A673 (cell line): ENCODE measurements around the gene RSBN1. TPM values are rescaled to one million over a fixed set of nuclear protein-coding genes. Genes with fewer than 3 reads are reported as not detected.
A peak's percentile ranks its signal among the peaks of the same experiment; 100 is the strongest.

Source experiments
- BruUV-seq: library from RNA; stranded (reverse); fragments of 400-500 nt; replicated peaks from 2 replicates; lab custom pipeline; 2021; lab: Mats Ljungman, UMichigan
- CTCF ChIA-PET: fragments of 300-600 bp; sonication (Branson Sonifier 250); formaldehyde crosslinking; loops from one replicate; lab custom pipeline; 2022; ENCODE audit warnings: antibody characterized with exemption; lab: Charles Lee
- POLR2A ChIA-PET: fragments of 300-600 bp; sonication (Branson Sonifier 250); formaldehyde crosslinking; loops from one replicate; lab custom pipeline; 2022; ENCODE audit warnings: antibody characterized with exemption; ENCODE audit not compliant: low non-redundant PET; lab: Charles Lee
- DNase-seq: peaks from one replicate; pipeline ENCODE4 v3.0.0-alpha.2; 2015; ENCODE audit warnings: low spot score
- H3K27ac ChIP-seq: fragments of 200-600 bp; sonication (generic); 2 replicates; pipeline ENCODE4 v1.5.1; 2016; ENCODE audit warnings: mixed run types, low read depth, mild to moderate bottlenecking, mixed read lengths, antibody characterized with exemption, low read length; ENCODE audit not compliant: poor library complexity, severe bottlenecking
- H3K27me3 ChIP-seq: fragments of 200-600 bp; sonication (generic); replicated peaks from 2 replicates; pipeline ENCODE4 v1.6.1; 2017; ENCODE audit warnings: mixed run types, low read depth, mild to moderate bottlenecking, mixed read lengths, antibody characterized with exemption, low read length; ENCODE audit not compliant: insufficient read depth, poor library complexity
- H3K36me3 ChIP-seq: fragments of 200-600 bp; sonication (generic); 2 replicates; pipeline ENCODE4 v1.6.1; 2016; ENCODE audit warnings: mixed run types, mild to moderate bottlenecking, mixed read lengths, antibody characterized with exemption, low read length; ENCODE audit not compliant: insufficient read depth, poor library complexity, severe bottlenecking
- H3K4me1 ChIP-seq: fragments of 200-600 bp; sonication (generic); 2 replicates; pipeline ENCODE4 v1.6.1; 2017; ENCODE audit warnings: mixed run types, mild to moderate bottlenecking, mixed read lengths, antibody characterized with exemption, low read length; ENCODE audit not compliant: insufficient read depth, poor library complexity, severe bottlenecking
- H3K4me3 ChIP-seq: fragments of 200-600 bp; sonication (generic); 2 replicates; pipeline ENCODE4 v1.5.1; 2016; ENCODE audit warnings: low read depth, mixed run types, mild to moderate bottlenecking, mixed read lengths, low read length; ENCODE audit not compliant: poor library complexity, severe bottlenecking
- H3K9me3 ChIP-seq: fragments of 200-600 bp; sonication (generic); 2 replicates; pipeline ENCODE4 v1.6.1; 2016; ENCODE audit warnings: mixed run types, low read depth, mild to moderate bottlenecking, mixed read lengths, antibody characterized with exemption, low read length; ENCODE audit not compliant: poor library complexity, severe bottlenecking
- CTCF ChIP-seq: fragments of 300-800, 200-600 bp; sonication (generic); conservative IDR thresholded peaks from 2 replicates; pipeline ENCODE4 v1.5.1; 2017; ENCODE audit warnings: low read depth, mild to moderate bottlenecking, antibody characterized with exemption, low read length, moderate library complexity, mixed read lengths
- EZH2 ChIP-seq: fragments of 200-600 bp; sonication (generic); IDR thresholded peaks from 2 replicates; pipeline ENCODE4 v1.6.1; 2017; ENCODE audit warnings: borderline replicate concordance, low read depth, mild to moderate bottlenecking, mixed read lengths, antibody characterized with exemption, low read length; ENCODE audit not compliant: poor library complexity, severe bottlenecking
- intact Hi-C: fragments of 100-400 bp; cut with micrococcal nuclease; formaldehyde crosslinking; loops from one replicate; pipeline ENCODE4 v1.10.0; 2022; ENCODE audit not compliant: unreplicated experiment
- total RNA-seq: library from RNA; stranded (reverse); gene quantifications from 2 replicates; pipeline ENCODE4 v1.2.3, GENCODE V29; 2021

Gene RSBN1
- total RNA-seq, 1 experiment from 2014 or later, result 18.3 TPM

- intact Hi-C loops, result loop anchor here (5.0 kb wide), 1 partner anchor 54 kb away; the partner anchor contains the start of gene PHTF1
- Histone ChIP-seq H3K27me3 (no peaks in the 10 kb centered on the region), H3K36me3 (no peaks in the 10 kb centered on the region), H3K4me1 (peaks cover 17% of the 10 kb centered on the region), H3K27ac (peak overlapping the region; percentile 73), H3K4me3 (peak overlapping the region; percentile 87), H3K9me3 (no peaks in the 10 kb centered on the region)
- ChIA-PET CTCF (no interaction called here), POLR2A (no interaction called here)
- peak; percentile 57 for DNase-seq
- BruUV-seq, result no TSS peak
- TF ChIP-seq CTCF, result no peak
- TF ChIP-seq EZH2, result no peak
Measured at GRCh38 chr1:113811156-113811887, 954 bp downstream of the RSBN1 start.

DNA sequence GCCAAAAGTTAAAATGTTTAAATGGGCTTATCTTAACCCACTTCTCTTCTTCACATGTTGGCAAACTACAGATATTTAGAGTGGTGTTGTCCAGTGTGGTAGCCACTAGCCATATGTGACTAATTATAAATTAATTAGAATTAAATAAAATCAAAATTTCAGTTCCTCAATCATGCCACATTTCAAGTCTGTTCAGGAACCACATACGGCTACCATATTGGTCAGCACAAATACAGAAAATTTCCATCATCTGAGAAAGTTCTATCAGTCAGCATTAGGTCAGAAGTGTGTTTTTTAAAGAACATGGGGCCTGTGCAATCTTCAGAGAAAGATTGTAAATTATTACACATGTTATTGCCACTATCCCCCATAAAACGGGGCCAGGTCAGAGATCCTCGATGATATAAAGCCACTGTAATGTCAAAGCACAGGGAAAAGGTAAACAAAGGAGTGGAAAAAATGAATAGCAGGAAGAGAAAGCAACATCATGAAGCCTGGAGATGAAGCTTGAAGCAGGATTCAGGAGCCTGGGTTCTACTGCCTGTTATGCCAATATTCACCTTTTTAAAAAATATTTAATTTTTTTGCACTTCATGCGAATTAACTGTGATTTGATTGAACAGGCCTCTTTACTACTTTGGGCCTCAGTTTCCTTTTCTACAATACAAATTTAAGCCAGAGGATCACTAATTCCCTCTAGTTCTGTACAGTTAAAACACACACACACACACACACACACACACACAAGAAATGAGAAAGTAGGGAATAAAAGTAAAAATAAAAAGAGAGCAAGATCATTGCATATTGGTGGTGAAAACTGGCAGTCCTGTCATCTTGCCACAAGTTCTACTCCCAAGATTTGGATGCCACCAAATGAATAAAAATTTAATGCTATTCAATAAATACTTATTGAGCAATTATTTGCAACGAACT is 2.3 kb downstream of the RSBN1 start:
- Histone ChIP-seq H3K4me1 (peaks cover 17% of the 10 kb centered on the region), H3K27ac (peak overlapping the region; percentile 55), H3K4me3 (peak overlapping the region; percentile 87), H3K9me3 (no peaks in the 10 kb centered on the region), H3K36me3 (no peaks in the 10 kb centered on the region), H3K27me3 (no peaks in the 10 kb centered on the region)
- no peak for TF ChIP-seq EZH2
- TF ChIP-seq CTCF, result no peak
- TSS peak; percentile 29 for BruUV-seq
- POLR2A ChIA-PET, result no interaction called here
- intact Hi-C loops, result loop anchor here (5.0 kb wide), 1 partner anchor 53 kb away; the partner anchor contains the start of gene PHTF1
- no peak for DNase-seq
- CTCF ChIA-PET, result no interaction called here

DNA sequence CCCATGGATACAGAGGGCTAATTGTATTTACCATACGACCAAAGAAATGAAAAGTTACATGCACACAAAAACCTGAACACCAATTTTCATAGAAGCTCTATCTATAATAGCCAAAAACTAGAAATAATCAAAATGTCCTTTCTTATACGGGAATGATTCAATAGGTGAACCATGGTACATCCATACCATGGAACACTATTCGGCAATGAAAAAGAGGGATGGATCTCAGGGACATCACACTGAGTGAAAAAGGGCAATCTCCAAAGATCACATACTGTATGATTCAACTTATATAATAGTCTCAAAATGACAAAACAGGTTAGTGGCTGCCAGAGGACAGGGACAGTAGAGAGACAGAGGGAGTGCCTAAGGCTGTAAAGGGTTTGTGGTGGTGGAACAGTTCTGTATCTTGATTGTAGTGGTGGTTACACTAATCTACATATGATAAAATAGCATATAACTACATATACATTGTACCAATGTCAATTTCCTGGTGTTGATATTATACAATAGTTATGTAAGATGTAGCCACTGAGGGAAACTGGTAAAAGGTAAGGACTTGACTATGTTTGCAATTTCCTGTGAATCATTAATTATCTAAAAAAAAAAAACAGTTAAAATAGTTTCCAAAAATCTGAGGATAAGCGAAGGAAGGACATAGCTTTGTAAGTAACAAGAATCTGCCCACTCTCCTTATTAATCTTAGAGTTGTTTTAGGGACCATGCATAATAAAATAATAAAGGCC is 3.7 kb downstream of the RSBN1 start:
- no peak for TF ChIP-seq EZH2
- no peak for TF ChIP-seq CTCF
- ChIA-PET POLR2A (no interaction called here), CTCF (no interaction called here)
- H3K4me1 ChIP-seq, result peaks cover 23% of the 10 kb centered on the region
- intact Hi-C loops, result no loop called here
- H3K27me3 ChIP-seq, result no peaks in the 10 kb centered on the region
- no peak overlapping the region for H3K4me3 ChIP-seq
- no peaks in the 10 kb centered on the region for H3K36me3 ChIP-seq
- H3K9me3 ChIP-seq, result no peaks in the 10 kb centered on the region
- DNase-seq, result peak; percentile 7
- no peak overlapping the region for H3K27ac ChIP-seq
- BruUV-seq, result no TSS peak
